ENCODE measurements around the gene B4GALT2. TPM values are rescaled to one million over a fixed set of nuclear protein-coding genes. Genes with fewer than 3 reads are reported as not detected.

Gene B4GALT2
- total and polyA plus RNA-seq, 9 of the 15 experiments (the other 6 are each of a cell fraction or from before 2014, with no cell fraction given), result 1.3 to 86.8 (median 43.8) TPM

GRCh38 chr1:43934101-43934985 is 44.7 kb upstream of the B4GALT2 start (continued):
- no peak for TF ChIP-seq FOXP4 (CRISPR knock-in tag; IDR thresholded peaks at IDR 0.05; ENCODE audit: borderline replicate concordance)
- TF ChIP-seq CCAR2 (IDR thresholded peaks at IDR 0.05; ENCODE audit: low read depth, low read length), result no peak
- TF ChIP-seq U2AF1 (optimal IDR thresholded peaks at IDR 0.05; ENCODE audit: low read depth, low read length), result no peak
- TF ChIP-seq THRB (CRISPR knock-in tag; conservative IDR thresholded peaks at IDR 0.05), result no peak
- TF ChIP-seq HSF4 (CRISPR knock-in tag; IDR thresholded peaks at IDR 0.05; ENCODE audit: borderline replicate concordance), result no peak
- no peak for TF ChIP-seq ZNF79 (CRISPR knock-in tag; IDR thresholded peaks at IDR 0.05; ENCODE audit: low read depth)
- no peak for TF ChIP-seq TAL1 (IDR thresholded peaks at IDR 0.05)
- TF ChIP-seq SRSF1 (IDR thresholded peaks at IDR 0.05; ENCODE audit: low read depth, low read length), result no peak
- TF ChIP-seq ESRRA (IDR thresholded peaks at IDR 0.05; ENCODE audit: borderline replicate concordance, low read depth), result no peak; the same call in 1 of the 2 replicates
- no peak for TF ChIP-seq SNIP1 (IDR thresholded peaks at IDR 0.05; ENCODE audit: low read depth)
- TF ChIP-seq NR1H2 (CRISPR knock-in tag; IDR thresholded peaks at IDR 0.05), result no peak
- TF ChIP-seq TCF3 (CRISPR knock-in tag; IDR thresholded peaks at IDR 0.05), result no peak
- TF ChIP-seq ZNF830 (CRISPR knock-in tag; IDR thresholded peaks at IDR 0.05), result no peak
- TF ChIP-seq ZKSCAN3 (CRISPR knock-in tag; IDR thresholded peaks at IDR 0.05), result no peak
- no peak for TF ChIP-seq NR4A1 (CRISPR knock-in tag; IDR thresholded peaks at IDR 0.05)
- TF ChIP-seq NR4A1 (tag; IDR thresholded peaks at IDR 0.05), result no peak
- no peak for TF ChIP-seq PHB2 (IDR thresholded peaks at IDR 0.05; ENCODE audit: low read depth)
- TF ChIP-seq CBX3 (IDR thresholded peaks at IDR 0.05; ENCODE audit: borderline replicate concordance in 1 of 2, low read length in 2 of 2), result 0 out of 3 replicates have a peak, but pooled peaks of 1 of the 2 experiments have one; percentile 21
- no peak for TF ChIP-seq C11orf30 (IDR thresholded peaks at IDR 0.05; ENCODE audit: low read depth)
- no peak for TF ChIP-seq ZNF239 (CRISPR knock-in tag; IDR thresholded peaks at IDR 0.05)
- TF ChIP-seq CXXC5 (CRISPR knock-in tag; IDR thresholded peaks at IDR 0.05), result no peak
- no peak for TF ChIP-seq CGGBP1 (CRISPR knock-in tag; IDR thresholded peaks at IDR 0.05)
- no peak for TF ChIP-seq MTA1 (IDR thresholded peaks at IDR 0.05; ENCODE audit: borderline replicate concordance)
- peak; percentile 75 for TF ChIP-seq KLF16 (IDR thresholded peaks at IDR 0.05)
- no peak for TF ChIP-seq ZNF280A (IDR thresholded peaks at IDR 0.05; ENCODE audit: low read depth, partially characterized antibody)
- TF ChIP-seq FOXJ3 (CRISPR knock-in tag; IDR thresholded peaks at IDR 0.05), result no peak

Measured in K562 (cell line).